ENCODE results near the gene GPSM3. TPM values are rescaled to one million over a fixed set of nuclear protein-coding genes. Genes with fewer than 3 reads are reported as not detected.
A peak's percentile ranks its signal among the peaks of the same experiment; 100 is the strongest.

The GPSM3 gene
- total and polyA plus RNA-seq, 2 experiments from 2014 or later = 14.5 to 18.0 TPM

- H3K27ac ChIP-seq = peak within 1 kb of the TSS; percentile 91
- no peak for DNase-seq (ENCODE audit: low read depth in 1 of 2, low spot score in 1 of 2)
- peaks cover 18% of the 10 kb centered on the region for H3K4me1 ChIP-seq (ENCODE audit: low read depth)
- no peak for TF ChIP-seq CTCF (IDR thresholded peaks at IDR 0.05; ENCODE audit: low read depth, low read length)
- H3K27me3 ChIP-seq = peaks cover 30% of the 10 kb centered on the region
- no peaks in the 10 kb centered on the region for H3K9me3 ChIP-seq (ENCODE audit: low read depth)
- peak within 1 kb of the TSS; percentile 63 for H3K4me3 ChIP-seq
- H3K36me3 ChIP-seq = peaks cover 7% of the 10 kb centered on the region
Observed at GRCh38 chr6:32151863-32152768, 40.3 kb downstream of the GPSM3 start, which contains the start of gene PRRT1. Gene PRRT1 (minus strand): TSS chr6:32151939. CDS start chr6:32151827, 112 bp downstream.

- Histone ChIP-seq H3K9me3 (ENCODE audit: low read depth) (no peaks in the 10 kb centered on the region), H3K4me3 (no peak overlapping the region), H3K4me1 (ENCODE audit: low read depth) (peaks cover 23% of the 10 kb centered on the region), H3K27ac (no peak overlapping the region), H3K27me3 (peaks cover 30% of the 10 kb centered on the region), H3K36me3 (peaks cover 2% of the 10 kb centered on the region)
- no peak for TF ChIP-seq CTCF (IDR thresholded peaks at IDR 0.05; ENCODE audit: low read depth, low read length)
- DNase-seq (ENCODE audit: low read depth in 1 of 2, low spot score in 1 of 2) = no peak
Observed at GRCh38 chr6:32151181-32151862, 41.1 kb downstream of the GPSM3 start.

- DNase-seq (ENCODE audit: low read depth in 1 of 2, low spot score in 1 of 2) = no peak
- Histone ChIP-seq H3K4me3 (no peak overlapping the region), H3K27ac (no peak overlapping the region), H3K27me3 (peaks cover 30% of the 10 kb centered on the region), H3K4me1 (ENCODE audit: low read depth) (peaks cover 27% of the 10 kb centered on the region), H3K36me3 (no peaks in the 10 kb centered on the region), H3K9me3 (ENCODE audit: low read depth) (no peaks in the 10 kb centered on the region)
- TF ChIP-seq CTCF (IDR thresholded peaks at IDR 0.05; ENCODE audit: low read depth, low read length) = no peak
Observed at GRCh38 chr6:32149932-32150870, 42.2 kb downstream of the GPSM3 start.

- Histone ChIP-seq H3K27ac (no peak overlapping the region), H3K4me3 (no peak overlapping the region), H3K9me3 (ENCODE audit: low read depth) (no peaks in the 10 kb centered on the region), H3K36me3 (no peaks in the 10 kb centered on the region), H3K4me1 (ENCODE audit: low read depth) (peaks cover 22% of the 10 kb centered on the region), H3K27me3 (peaks cover 30% of the 10 kb centered on the region)
- TF ChIP-seq CTCF (IDR thresholded peaks at IDR 0.05; ENCODE audit: low read depth, low read length) = no peak
- DNase-seq (ENCODE audit: low read depth in 1 of 2, low spot score in 1 of 2) = no peak
Observed at GRCh38 chr6:32149092-32149755, 43.2 kb downstream of the GPSM3 start.

Measured in cardiac muscle cell (in vitro differentiated cells and primary cell).